HEK293 (cell line): Measurements from ENCODE around the gene OR10A6.

Experiments used
- YY1 ChIP-seq: fragments of 450-650 bp; formaldehyde crosslinking; IDR thresholded peaks from 2 replicates; pipeline ENCODE4 v1.5.1; 2018; ENCODE audit warnings: missing biosample characterization, missing genetic modification characterization
- ZBTB8A ChIP-seq: fragments of 450-650 bp; formaldehyde crosslinking; IDR thresholded peaks from 2 replicates; pipeline ENCODE4 v1.5.1; 2016; ENCODE audit warnings: missing biosample characterization, missing genetic modification characterization
- ZNF114 ChIP-seq: fragments of 450-650 bp; formaldehyde crosslinking; IDR thresholded peaks from 2 replicates; pipeline ENCODE4 v1.5.0; 2017; ENCODE audit warnings: missing biosample characterization, missing genetic modification characterization
- ZNF184 ChIP-seq: fragments of 450-650 bp; IDR thresholded peaks from 2 replicates; pipeline ENCODE4 v1.5.1; 2018; ENCODE audit warnings: missing biosample characterization, mild to moderate bottlenecking, missing genetic modification characterization
- ZNF274 ChIP-seq, 2 experiments: fragments of 200-500 bp in 1 of 2; fragments of 450-650 bp in 1 of 2; sonication (Bioruptor generic) in 1 of 2; formaldehyde crosslinking in 1 of 2; IDR thresholded peaks; 2 replicates each; pipeline versions ENCODE4 v1.5.1 to v1.6.1; 2014 to 2016; ENCODE audit warnings: borderline replicate concordance in 1 of 2, inconsistent platforms in 1 of 2, low read length in 1 of 2, missing biosample characterization in 1 of 2, missing genetic modification characterization in 1 of 2
- ZNF660 ChIP-seq: fragments of 450-650 bp; IDR thresholded peaks from 2 replicates; pipeline ENCODE4 v1.5.1; 2018; ENCODE audit warnings: missing biosample characterization, mild to moderate bottlenecking, missing genetic modification characterization
- ZNF707 ChIP-seq: fragments of 450-650 bp; formaldehyde crosslinking; IDR thresholded peaks from 2 replicates; pipeline ENCODE4 v1.5.1; 2016; ENCODE audit warnings: missing biosample characterization, missing genetic modification characterization
- ZNF76 ChIP-seq: fragments of 450-650 bp; formaldehyde crosslinking; IDR thresholded peaks from 2 replicates; pipeline ENCODE4; 2016; ENCODE audit warnings: low read depth, missing biosample characterization, missing genetic modification characterization, borderline replicate concordance
- TF ChIP-seq, protein P1 (sequence below): fragments of 450-650 bp; formaldehyde crosslinking; IDR thresholded peaks from 2 replicates; pipeline ENCODE4 v1.5.1; 2016; ENCODE audit warnings: missing biosample characterization, missing genetic modification characterization
- TF ChIP-seq, protein P2 (sequence below): fragments of 450-650 bp; formaldehyde crosslinking; IDR thresholded peaks from 2 replicates; pipeline ENCODE4 v1.5.1; 2017; ENCODE audit warnings: missing biosample characterization, missing genetic modification characterization
- TF ChIP-seq, protein P3 (sequence below): fragments of 450-650 bp; formaldehyde crosslinking; IDR thresholded peaks from 2 replicates; pipeline ENCODE4 v1.5.1; 2017; ENCODE audit warnings: missing biosample characterization, missing genetic modification characterization

DNA sequence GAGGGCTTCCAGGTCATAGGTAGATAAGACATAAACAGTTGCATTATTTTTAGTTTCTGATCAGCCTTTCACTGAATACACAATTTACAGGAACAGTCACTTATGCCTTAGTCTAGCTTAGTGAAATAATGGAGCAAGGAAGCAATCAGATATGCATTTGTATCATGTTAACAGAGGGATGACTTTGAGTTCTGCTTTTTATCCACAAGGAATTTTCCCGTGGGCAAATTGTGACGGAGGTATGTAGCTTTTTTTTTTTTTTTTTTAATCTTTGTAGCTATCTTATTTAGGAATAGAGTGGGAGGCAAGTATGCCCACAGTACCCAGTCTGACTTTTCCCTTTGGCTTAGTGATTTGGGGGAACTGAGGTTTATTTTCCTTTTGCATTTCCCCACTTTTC is 37.6 kb upstream of the OR10A6 start:
- TF ChIP-seq, protein P1, sequence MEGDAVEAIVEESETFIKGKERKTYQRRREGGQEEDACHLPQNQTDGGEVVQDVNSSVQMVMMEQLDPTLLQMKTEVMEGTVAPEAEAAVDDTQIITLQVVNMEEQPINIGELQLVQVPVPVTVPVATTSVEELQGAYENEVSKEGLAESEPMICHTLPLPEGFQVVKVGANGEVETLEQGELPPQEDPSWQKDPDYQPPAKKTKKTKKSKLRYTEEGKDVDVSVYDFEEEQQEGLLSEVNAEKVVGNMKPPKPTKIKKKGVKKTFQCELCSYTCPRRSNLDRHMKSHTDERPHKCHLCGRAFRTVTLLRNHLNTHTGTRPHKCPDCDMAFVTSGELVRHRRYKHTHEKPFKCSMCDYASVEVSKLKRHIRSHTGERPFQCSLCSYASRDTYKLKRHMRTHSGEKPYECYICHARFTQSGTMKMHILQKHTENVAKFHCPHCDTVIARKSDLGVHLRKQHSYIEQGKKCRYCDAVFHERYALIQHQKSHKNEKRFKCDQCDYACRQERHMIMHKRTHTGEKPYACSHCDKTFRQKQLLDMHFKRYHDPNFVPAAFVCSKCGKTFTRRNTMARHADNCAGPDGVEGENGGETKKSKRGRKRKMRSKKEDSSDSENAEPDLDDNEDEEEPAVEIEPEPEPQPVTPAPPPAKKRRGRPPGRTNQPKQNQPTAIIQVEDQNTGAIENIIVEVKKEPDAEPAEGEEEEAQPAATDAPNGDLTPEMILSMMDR = no peak
- TF ChIP-seq ZNF184 (tag by site-specific recombination) = no peak
- TF ChIP-seq ZNF274 (IDR thresholded peaks at IDR 0.05; ENCODE audit: low read length) = no peak
- no peak for TF ChIP-seq ZNF274 (tag by site-specific recombination; IDR thresholded peaks at IDR 0.05; ENCODE audit: borderline replicate concordance)
- no peak for TF ChIP-seq ZNF660
- TF ChIP-seq, protein P2, sequence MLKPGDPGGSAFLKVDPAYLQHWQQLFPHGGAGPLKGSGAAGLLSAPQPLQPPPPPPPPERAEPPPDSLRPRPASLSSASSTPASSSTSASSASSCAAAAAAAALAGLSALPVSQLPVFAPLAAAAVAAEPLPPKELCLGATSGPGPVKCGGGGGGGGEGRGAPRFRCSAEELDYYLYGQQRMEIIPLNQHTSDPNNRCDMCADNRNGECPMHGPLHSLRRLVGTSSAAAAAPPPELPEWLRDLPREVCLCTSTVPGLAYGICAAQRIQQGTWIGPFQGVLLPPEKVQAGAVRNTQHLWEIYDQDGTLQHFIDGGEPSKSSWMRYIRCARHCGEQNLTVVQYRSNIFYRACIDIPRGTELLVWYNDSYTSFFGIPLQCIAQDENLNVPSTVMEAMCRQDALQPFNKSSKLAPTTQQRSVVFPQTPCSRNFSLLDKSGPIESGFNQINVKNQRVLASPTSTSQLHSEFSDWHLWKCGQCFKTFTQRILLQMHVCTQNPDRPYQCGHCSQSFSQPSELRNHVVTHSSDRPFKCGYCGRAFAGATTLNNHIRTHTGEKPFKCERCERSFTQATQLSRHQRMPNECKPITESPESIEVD (tag by site-specific recombination) = no peak
- TF ChIP-seq ZNF114 (tag by site-specific recombination) = no peak
- TF ChIP-seq ZNF707 (tag by site-specific recombination) = no peak
- no peak for TF ChIP-seq YY1 (tag by site-specific recombination)
- no peak for TF ChIP-seq ZBTB8A (tag by site-specific recombination)
- TF ChIP-seq, protein P3, sequence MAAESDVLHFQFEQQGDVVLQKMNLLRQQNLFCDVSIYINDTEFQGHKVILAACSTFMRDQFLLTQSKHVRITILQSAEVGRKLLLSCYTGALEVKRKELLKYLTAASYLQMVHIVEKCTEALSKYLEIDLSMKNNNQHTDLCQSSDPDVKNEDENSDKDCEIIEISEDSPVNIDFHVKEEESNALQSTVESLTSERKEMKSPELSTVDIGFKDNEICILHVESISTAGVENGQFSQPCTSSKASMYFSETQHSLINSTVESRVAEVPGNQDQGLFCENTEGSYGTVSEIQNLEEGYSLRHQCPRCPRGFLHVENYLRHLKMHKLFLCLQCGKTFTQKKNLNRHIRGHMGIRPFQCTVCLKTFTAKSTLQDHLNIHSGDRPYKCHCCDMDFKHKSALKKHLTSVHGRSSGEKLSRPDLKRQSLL = no peak
- no peak for TF ChIP-seq ZNF76 (tag by site-specific recombination)
